Measurements from ENCODE around the gene PIEZO2.

Gene PIEZO2

GRCh38 chr18:10820681-10821080 is 328.7 kb downstream of the PIEZO2 start:
- H3K9me3 ChIP-seq (ENCODE audit: insufficient read depth, low read length) = 0 out of 2 replicates have a peak, but pooled peaks cover 5% of the 10 kb centered on the region
- no peak overlapping the region for H3K9ac ChIP-seq (ENCODE audit: insufficient read length, low read depth)
- no peaks in the 10 kb centered on the region for H3K4me1 ChIP-seq (ENCODE audit: insufficient read depth, insufficient read length)
- no peaks in the 10 kb centered on the region for H3K36me3 ChIP-seq (ENCODE audit: insufficient read depth, insufficient read length, low read length)
- no peaks in the 10 kb centered on the region for H3K27me3 ChIP-seq (ENCODE audit: insufficient read depth, insufficient read length)
- H3K4me3 ChIP-seq (ENCODE audit: insufficient read length, low read depth) = no peak overlapping the region
- no peak for DNase-seq (ENCODE audit: low read depth, low spot score)
- TF ChIP-seq ZNF274 (IDR thresholded peaks at IDR 0.05; ENCODE audit: low read depth, low read length) (no peak), SUZ12 (IDR thresholded peaks at IDR 0.05; ENCODE audit: extremely low read depth, insufficient read depth, insufficient read length) (no peak), YY1 (IDR thresholded peaks at IDR 0.05; ENCODE audit: insufficient read depth, insufficient read length) (no peak)

GRCh38 chr18:10814336-10814735 is 335.0 kb downstream of the PIEZO2 start:
- DNase-seq (ENCODE audit: low read depth, low spot score) = no peak
- no peaks in the 10 kb centered on the region for H3K4me1 ChIP-seq (ENCODE audit: insufficient read depth, insufficient read length)
- H3K36me3 ChIP-seq (ENCODE audit: insufficient read depth, insufficient read length, low read length) = no peaks in the 10 kb centered on the region
- TF ChIP-seq YY1 (IDR thresholded peaks at IDR 0.05; ENCODE audit: insufficient read depth, insufficient read length) (no peak), SUZ12 (IDR thresholded peaks at IDR 0.05; ENCODE audit: extremely low read depth, insufficient read depth, insufficient read length) (no peak), ZNF274 (IDR thresholded peaks at IDR 0.05; ENCODE audit: low read depth, low read length) (no peak)
- H3K27me3 ChIP-seq (ENCODE audit: insufficient read depth, insufficient read length) = no peaks in the 10 kb centered on the region
- H3K9me3 ChIP-seq (ENCODE audit: insufficient read depth, low read length) = no peaks in the 10 kb centered on the region
- no peak overlapping the region for H3K9ac ChIP-seq (ENCODE audit: insufficient read length, low read depth)
- H3K4me3 ChIP-seq (ENCODE audit: insufficient read length, low read depth) = no peak overlapping the region

- no peak overlapping the region for H3K9ac ChIP-seq (ENCODE audit: insufficient read length, low read depth)
- no peaks in the 10 kb centered on the region for H3K36me3 ChIP-seq (ENCODE audit: insufficient read depth, insufficient read length, low read length)
- DNase-seq (ENCODE audit: low read depth, low spot score) = no peak
- H3K4me3 ChIP-seq (ENCODE audit: insufficient read length, low read depth) = no peak overlapping the region
- no peaks in the 10 kb centered on the region for H3K27me3 ChIP-seq (ENCODE audit: insufficient read depth, insufficient read length)
- H3K4me1 ChIP-seq (ENCODE audit: insufficient read depth, insufficient read length) = no peaks in the 10 kb centered on the region
- TF ChIP-seq ZNF274 (IDR thresholded peaks at IDR 0.05; ENCODE audit: low read depth, low read length) = no peak
- no peak for TF ChIP-seq SUZ12 (IDR thresholded peaks at IDR 0.05; ENCODE audit: extremely low read depth, insufficient read depth, insufficient read length)
- TF ChIP-seq YY1 (IDR thresholded peaks at IDR 0.05; ENCODE audit: insufficient read depth, insufficient read length) = no peak
- H3K9me3 ChIP-seq (ENCODE audit: insufficient read depth, low read length) = no peaks in the 10 kb centered on the region
Measured at GRCh38 chr18:10805587-10806118, 343.7 kb downstream of the PIEZO2 start.

- no peak for TF ChIP-seq ZNF274 (IDR thresholded peaks at IDR 0.05; ENCODE audit: low read depth, low read length)
- no peak for TF ChIP-seq SUZ12 (IDR thresholded peaks at IDR 0.05; ENCODE audit: extremely low read depth, insufficient read depth, insufficient read length)
- no peak for TF ChIP-seq YY1 (IDR thresholded peaks at IDR 0.05; ENCODE audit: insufficient read depth, insufficient read length)
- H3K9me3 ChIP-seq (ENCODE audit: insufficient read depth, low read length) = no peaks in the 10 kb centered on the region
- no peaks in the 10 kb centered on the region for H3K36me3 ChIP-seq (ENCODE audit: insufficient read depth, insufficient read length, low read length)
- no peak overlapping the region for H3K9ac ChIP-seq (ENCODE audit: insufficient read length, low read depth)
- no peaks in the 10 kb centered on the region for H3K4me1 ChIP-seq (ENCODE audit: insufficient read depth, insufficient read length)
- no peak overlapping the region for H3K4me3 ChIP-seq (ENCODE audit: insufficient read length, low read depth)
- no peaks in the 10 kb centered on the region for H3K27me3 ChIP-seq (ENCODE audit: insufficient read depth, insufficient read length)
- DNase-seq (ENCODE audit: low read depth, low spot score) = no peak
Measured at GRCh38 chr18:10804126-10804525, 345.2 kb downstream of the PIEZO2 start.

- Histone ChIP-seq H3K27me3 (ENCODE audit: insufficient read depth, insufficient read length) (no peaks in the 10 kb centered on the region), H3K4me3 (ENCODE audit: insufficient read length, low read depth) (no peak overlapping the region), H3K9ac (ENCODE audit: insufficient read length, low read depth) (no peak overlapping the region), H3K9me3 (ENCODE audit: insufficient read depth, low read length) (no peaks in the 10 kb centered on the region), H3K4me1 (ENCODE audit: insufficient read depth, insufficient read length) (no peaks in the 10 kb centered on the region), H3K36me3 (ENCODE audit: insufficient read depth, insufficient read length, low read length) (no peaks in the 10 kb centered on the region)
- DNase-seq (ENCODE audit: low read depth, low spot score) = peak; percentile 20
- TF ChIP-seq ZNF274 (IDR thresholded peaks at IDR 0.05; ENCODE audit: low read depth, low read length) (no peak), YY1 (IDR thresholded peaks at IDR 0.05; ENCODE audit: insufficient read depth, insufficient read length) (no peak), SUZ12 (IDR thresholded peaks at IDR 0.05; ENCODE audit: extremely low read depth, insufficient read depth, insufficient read length) (no peak)
Measured at GRCh38 chr18:10798727-10799550, 350.4 kb downstream of the PIEZO2 start.

- no peaks in the 10 kb centered on the region for H3K36me3 ChIP-seq (ENCODE audit: insufficient read depth, insufficient read length, low read length)
- H3K27me3 ChIP-seq (ENCODE audit: insufficient read depth, insufficient read length) = no peaks in the 10 kb centered on the region
- H3K4me3 ChIP-seq (ENCODE audit: insufficient read length, low read depth) = no peak overlapping the region
- no peaks in the 10 kb centered on the region for H3K9me3 ChIP-seq (ENCODE audit: insufficient read depth, low read length)
- TF ChIP-seq ZNF274 (IDR thresholded peaks at IDR 0.05; ENCODE audit: low read depth, low read length) = no peak
- no peak for TF ChIP-seq YY1 (IDR thresholded peaks at IDR 0.05; ENCODE audit: insufficient read depth, insufficient read length)
- TF ChIP-seq SUZ12 (IDR thresholded peaks at IDR 0.05; ENCODE audit: extremely low read depth, insufficient read depth, insufficient read length) = no peak
- no peak overlapping the region for H3K9ac ChIP-seq (ENCODE audit: insufficient read length, low read depth)
- no peak for DNase-seq (ENCODE audit: low read depth, low spot score)
- no peaks in the 10 kb centered on the region for H3K4me1 ChIP-seq (ENCODE audit: insufficient read depth, insufficient read length)
Measured at GRCh38 chr18:10797896-10798295, 351.5 kb downstream of the PIEZO2 start.

GRCh38 chr18:10794771-10795170 is 354.6 kb downstream of the PIEZO2 start:
- TF ChIP-seq SUZ12 (IDR thresholded peaks at IDR 0.05; ENCODE audit: extremely low read depth, insufficient read depth, insufficient read length) (no peak), YY1 (IDR thresholded peaks at IDR 0.05; ENCODE audit: insufficient read depth, insufficient read length) (no peak), ZNF274 (IDR thresholded peaks at IDR 0.05; ENCODE audit: low read depth, low read length) (no peak)
- Histone ChIP-seq H3K9ac (ENCODE audit: insufficient read length, low read depth) (no peak overlapping the region), H3K4me3 (ENCODE audit: insufficient read length, low read depth) (no peak overlapping the region), H3K36me3 (ENCODE audit: insufficient read depth, insufficient read length, low read length) (no peaks in the 10 kb centered on the region), H3K9me3 (ENCODE audit: insufficient read depth, low read length) (no peaks in the 10 kb centered on the region), H3K27me3 (ENCODE audit: insufficient read depth, insufficient read length) (no peaks in the 10 kb centered on the region), H3K4me1 (ENCODE audit: insufficient read depth, insufficient read length) (no peaks in the 10 kb centered on the region)
- DNase-seq (ENCODE audit: low read depth, low spot score) = no peak

Measured in NT2/D1 (cell line).